HFFc6 (cell line): ENCODE results near the gene WDR27. TPM values are rescaled to one million over a fixed set of nuclear protein-coding genes. Genes with fewer than 3 reads are reported as not detected.
"Not testable (repeated sequence)": the region's sequence is repeated elsewhere in the genome, so short reads cannot be mapped to it uniquely, and the experiment has no call there.

Experiments
- DNase-seq: peaks from one replicate; pipeline ENCODE4 v3.0.0-alpha.2; 2018
- H3K27ac Mint-ChIP-seq: 2 replicates; pipeline ENCODE4 v1.8.0; 2020; ENCODE audit warnings: mild to moderate bottlenecking, mixed read lengths
- H3K27me3 Mint-ChIP-seq: 2 replicates; pipeline ENCODE4 v1.8.0; 2021; ENCODE audit warnings: mild to moderate bottlenecking, moderate library complexity, mixed read lengths; ENCODE audit not compliant: insufficient read depth
- H3K36me3 Mint-ChIP-seq: 2 replicates; pipeline ENCODE4 v1.8.0; 2021; ENCODE audit warnings: low read depth, mixed read lengths
- H3K4me1 Mint-ChIP-seq: 2 replicates; pipeline ENCODE4 v1.8.0; 2020; ENCODE audit warnings: low read depth, mixed read lengths
- H3K4me3 Mint-ChIP-seq: 2 replicates; pipeline ENCODE4 v1.8.0; 2020; ENCODE audit warnings: mild to moderate bottlenecking, moderate library complexity, mixed read lengths
- H3K9me3 Mint-ChIP-seq: 2 replicates; pipeline ENCODE4 v1.8.0; 2020; ENCODE audit warnings: mild to moderate bottlenecking, mixed read lengths
- CTCF ChIP-seq: fragments of 200-600 bp; sonication (generic); IDR thresholded peaks from 2 replicates; pipeline ENCODE4 v1.5.0; 2021; ENCODE audit warnings: antibody characterized with exemption, mild to moderate bottlenecking
- total RNA-seq, 6 experiments: library from RNA; stranded (reverse); fragmentation: NEBNext Ultra II Directional; extraction: Animal tissue kit (Norgen Biotek cat#: 25700); gene quantifications; 2 replicates in 1 of 6; 3 replicates in 5 of 6; pipeline ENCODE4 v1.2.3, GENCODE V29; 2021

Gene WDR27
- total RNA-seq, 6 experiments from 2014 or later, result 10.0 to 15.8 (median 12.1) TPM

- H3K27ac Mint-ChIP-seq, result no peak overlapping the region
- TF ChIP-seq CTCF, result no peak
- no peaks in the 10 kb centered on the region for H3K36me3 Mint-ChIP-seq
- peaks cover 5% of the 10 kb centered on the region for H3K4me1 Mint-ChIP-seq
- no peaks in the 10 kb centered on the region for H3K9me3 Mint-ChIP-seq
- H3K27me3 Mint-ChIP-seq, result no peaks in the 10 kb centered on the region; the same call in 1 of the 2 replicates
- no peak for DNase-seq
- H3K4me3 Mint-ChIP-seq, result no peak overlapping the region
These were observed 255.9 kb downstream of the WDR27 start for GRCh38 chr6:169445661-169446581.

- H3K36me3 Mint-ChIP-seq, result no peaks in the 10 kb centered on the region
- H3K27me3 Mint-ChIP-seq, result no peaks in the 10 kb centered on the region; the same call in 1 of the 2 replicates
- no peak for DNase-seq
- no peaks in the 10 kb centered on the region for H3K9me3 Mint-ChIP-seq
- H3K4me3 Mint-ChIP-seq, result no peak overlapping the region
- no peak overlapping the region for H3K27ac Mint-ChIP-seq
- no peaks in the 10 kb centered on the region for H3K4me1 Mint-ChIP-seq
- peak; percentile 51 for TF ChIP-seq CTCF
These were observed 256.6 kb downstream of the WDR27 start for GRCh38 chr6:169445227-169445626.

- TF ChIP-seq CTCF, result no peak
- no peak overlapping the region for H3K27ac Mint-ChIP-seq
- H3K36me3 Mint-ChIP-seq, result no peaks in the 10 kb centered on the region
- no peaks in the 10 kb centered on the region for H3K4me1 Mint-ChIP-seq
- no peak overlapping the region for H3K4me3 Mint-ChIP-seq
- no peak for DNase-seq
- no peaks in the 10 kb centered on the region; the same call in 1 of the 2 replicates for H3K27me3 Mint-ChIP-seq
- H3K9me3 Mint-ChIP-seq, result no peaks in the 10 kb centered on the region
These were observed 260.5 kb downstream of the WDR27 start for GRCh38 chr6:169441292-169441691.

- Mint-ChIP-seq H3K9me3 (peaks cover under 1% of the 10 kb centered on the region; the same call in 1 of the 2 replicates), H3K27me3 (no peaks in the 10 kb centered on the region; the same call in 1 of the 2 replicates), H3K4me3 (no peak overlapping the region), H3K27ac (no peak overlapping the region), H3K36me3 (0 out of 2 replicates have a peak, but pooled peaks cover under 1% of the 10 kb centered on the region), H3K4me1 (no peaks in the 10 kb centered on the region)
- TF ChIP-seq CTCF, result no peak
- no peak for DNase-seq
These were observed 262.1 kb downstream of the WDR27 start for GRCh38 chr6:169439710-169440109.

- not testable (repeated sequence) for DNase-seq, H3K4me1 Mint-ChIP-seq, H3K27me3 Mint-ChIP-seq, H3K27ac Mint-ChIP-seq, H3K4me3 Mint-ChIP-seq
- H3K36me3 Mint-ChIP-seq, result peaks cover 39% of the 10 kb centered on the region
- peaks cover 49% of the 10 kb centered on the region for H3K9me3 Mint-ChIP-seq
These were observed 267.3 kb downstream of the WDR27 start for GRCh38 chr6:169434554-169434953.

- Mint-ChIP-seq H3K9me3 (peaks cover 42% of the 10 kb centered on the region), H3K27me3 (peaks cover 2% of the 10 kb centered on the region; the same call in 1 of the 2 replicates), H3K27ac (no peak overlapping the region), H3K36me3 (peaks cover 34% of the 10 kb centered on the region), H3K4me1 (peaks cover 15% of the 10 kb centered on the region), H3K4me3 (no peak overlapping the region)
- TF ChIP-seq CTCF, result no peak
- DNase-seq, result no peak
These were observed 272.8 kb downstream of the WDR27 start for GRCh38 chr6:169429001-169429400.
